Ishikawa (cell line): ENCODE measurements around the gene EP400.

Experiments used
- CEBPB ChIP-seq: IDR thresholded peaks from 2 replicates; pipeline ENCODE4 v1.6.1; 2012
- YY1 ChIP-seq: IDR thresholded peaks from 2 replicates; pipeline ENCODE4 v1.6.1; 2012; ENCODE audit warnings: low read depth

DNA sequence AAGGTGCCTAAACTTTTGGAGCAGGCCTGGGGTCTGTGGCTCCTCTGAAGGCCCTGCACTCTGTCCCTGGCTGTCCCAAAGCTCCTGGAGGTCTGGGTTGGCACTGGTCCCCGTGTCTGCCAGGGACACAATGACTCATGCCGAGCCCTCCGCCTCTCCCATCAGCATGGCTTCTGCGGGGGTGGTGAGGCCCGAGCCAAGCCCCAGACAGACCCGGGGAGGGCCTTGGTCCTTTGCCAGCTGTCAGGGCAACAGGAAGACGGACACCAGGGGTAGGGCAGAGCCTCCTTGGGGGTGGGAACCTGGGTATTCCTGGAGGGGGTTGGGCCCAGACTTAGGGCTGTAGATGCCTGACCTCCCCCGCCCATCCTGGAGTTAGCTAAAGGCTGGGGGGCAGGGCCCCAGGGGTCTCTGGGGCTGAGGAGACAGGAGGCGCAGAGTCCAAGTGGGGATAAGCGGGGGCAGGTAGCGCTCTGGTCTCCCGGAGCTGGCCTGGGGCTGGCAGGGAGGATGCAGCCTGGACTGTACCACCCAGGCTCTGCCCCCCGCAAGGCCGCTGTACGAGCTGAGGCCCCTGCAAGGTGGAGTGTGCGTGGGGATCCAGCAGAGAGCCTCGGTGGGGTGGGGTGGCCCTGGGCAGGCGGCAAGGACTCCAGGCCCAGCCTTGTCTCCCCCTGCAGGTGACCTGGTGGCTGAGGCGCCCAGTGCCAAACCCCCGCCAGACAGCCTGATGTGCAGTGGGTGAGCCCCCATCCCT lies 37.0 kb upstream of the EP400 start:
- TF ChIP-seq CEBPB (no peak), YY1 (no peak)
